HG02588 (cell line): Measurements from ENCODE around the gene PAQR8.

ENCODE experiments used
- ATAC-seq: cut with Tn5 transposase; IDR thresholded peaks from one replicate; pipeline ENCODE4 v1.9.1; 2021; ENCODE audit warnings: mild to moderate bottlenecking, moderate library complexity; ENCODE audit not compliant: unreplicated experiment

The PAQR8 gene

DNA sequence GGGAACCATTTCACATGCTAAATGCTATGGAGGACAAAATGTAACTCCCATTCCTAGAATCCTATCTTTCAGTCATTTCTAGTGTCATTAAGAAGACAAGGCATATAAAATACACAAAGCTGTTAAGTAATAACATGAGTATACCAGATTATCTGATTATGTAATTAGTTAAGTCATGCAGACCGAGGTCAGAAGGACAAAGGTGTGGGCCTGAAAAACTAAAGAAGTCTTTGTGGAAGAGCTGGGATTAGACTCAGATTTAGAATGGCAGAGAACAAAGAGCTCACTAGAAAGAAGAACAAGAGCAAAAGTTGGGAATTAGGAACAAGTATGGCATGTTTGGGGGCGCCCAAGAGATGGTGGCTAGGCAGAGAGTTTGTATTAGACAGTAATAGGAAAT, 95.1 kb downstream of the PAQR8 start:
- no peak for ATAC-seq
